Middle frontal gyrus (tissue), 1 donor: Measurements from ENCODE around the gene OR10H4.
"Not testable (repeated sequence)": the region's sequence is repeated elsewhere in the genome, so short reads cannot be mapped to it uniquely, and the experiment has no call there.

ENCODE experiments used
- DNase-seq: peaks from one replicate; pipeline ENCODE4 v3.0.0-alpha.2; 2015; ENCODE audit warnings: low spot score; ENCODE audit errors: extremely low spot score

Gene OR10H4, protein sequence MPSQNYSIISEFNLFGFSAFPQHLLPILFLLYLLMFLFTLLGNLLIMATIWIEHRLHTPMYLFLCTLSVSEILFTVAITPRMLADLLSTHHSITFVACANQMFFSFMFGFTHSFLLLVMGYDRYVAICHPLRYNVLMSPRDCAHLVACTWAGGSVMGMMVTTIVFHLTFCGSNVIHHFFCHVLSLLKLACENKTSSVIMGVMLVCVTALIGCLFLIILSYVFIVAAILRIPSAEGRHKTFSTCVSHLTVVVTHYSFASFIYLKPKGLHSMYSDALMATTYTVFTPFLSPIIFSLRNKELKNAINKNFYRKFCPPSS

GRCh38 chr19:15948223-15949058 is at the start of gene OR10H4:
Gene OR10H4 (plus strand): TSS chr19:15949008. CDS start chr19:15949008, 0 bp downstream.
- no peak for DNase-seq

DNA sequence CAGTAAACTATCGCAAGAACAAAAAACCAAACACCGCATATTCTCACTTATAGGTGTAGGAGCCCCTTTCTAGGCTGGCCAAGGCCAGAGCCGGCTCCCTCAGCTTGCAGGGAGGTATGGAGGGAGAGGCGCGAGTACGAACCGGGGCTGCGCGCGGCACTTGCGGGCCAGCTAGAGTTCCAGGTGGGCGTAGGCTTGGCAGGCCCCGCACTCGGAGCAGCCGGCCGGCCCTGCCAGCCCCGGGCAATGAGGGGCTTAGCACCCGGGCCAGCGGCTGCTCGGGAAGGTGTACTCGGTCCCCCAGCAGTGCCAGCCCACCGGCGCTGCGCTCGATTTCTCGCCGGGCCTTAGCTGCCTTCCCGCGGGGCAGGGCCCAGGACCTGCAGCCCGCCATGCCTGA is 49.2 kb upstream of the OR10H4 start:
- not testable (repeated sequence) for DNase-seq

DNA sequence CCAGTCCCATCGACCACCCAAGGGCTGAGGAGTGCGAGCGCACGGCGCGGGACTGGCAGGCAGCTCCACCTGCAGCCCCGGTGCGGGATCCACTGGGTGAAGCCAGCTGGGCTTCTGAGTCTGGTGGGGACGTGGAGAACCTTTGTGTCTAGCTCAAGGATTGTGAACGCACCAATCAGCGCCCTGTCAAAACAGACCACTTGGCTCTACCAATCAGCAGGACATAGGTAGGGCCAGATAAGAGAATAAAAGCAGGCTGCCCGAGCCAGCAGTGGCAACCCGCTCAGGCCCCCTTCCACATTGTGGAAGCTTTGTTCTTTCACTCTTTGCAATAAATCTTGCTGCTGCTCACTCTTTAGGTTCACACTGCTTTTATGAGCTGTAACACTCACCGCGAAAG is 48.8 kb upstream of the OR10H4 start:
- not testable (repeated sequence) for DNase-seq

GRCh38 chr19:15900504-15900903 is 48.3 kb upstream of the OR10H4 start:
- DNase-seq = no peak

GRCh38 chr19:15902254-15902653 is 46.6 kb upstream of the OR10H4 start:
- no peak for DNase-seq

- not testable (repeated sequence) for DNase-seq
These were observed 45.9 kb upstream of the OR10H4 start for GRCh38 chr19:15902898-15903297.

DNA sequence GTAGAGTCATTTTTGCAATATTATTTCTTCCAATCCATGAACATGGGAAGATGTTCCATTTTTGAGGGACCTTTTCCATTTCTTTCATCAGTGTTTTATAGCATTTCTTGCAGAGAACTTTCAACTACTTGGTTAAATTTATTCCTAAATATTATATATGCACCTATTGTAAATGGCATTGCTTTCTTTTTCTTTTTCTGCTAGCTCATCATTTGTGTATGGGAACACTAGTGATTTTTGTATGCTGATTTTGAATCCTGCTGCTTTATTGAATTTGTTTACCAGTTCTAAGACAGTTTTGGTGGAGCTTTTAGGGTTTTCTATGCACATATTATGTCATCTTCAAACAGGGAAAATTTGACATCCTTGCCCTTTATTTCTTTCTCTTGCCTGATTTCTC is 43.8 kb upstream of the OR10H4 start:
- DNase-seq = no peak

- no peak for DNase-seq
These were observed 37.1 kb upstream of the OR10H4 start for GRCh38 chr19:15911599-15912235.

DNA sequence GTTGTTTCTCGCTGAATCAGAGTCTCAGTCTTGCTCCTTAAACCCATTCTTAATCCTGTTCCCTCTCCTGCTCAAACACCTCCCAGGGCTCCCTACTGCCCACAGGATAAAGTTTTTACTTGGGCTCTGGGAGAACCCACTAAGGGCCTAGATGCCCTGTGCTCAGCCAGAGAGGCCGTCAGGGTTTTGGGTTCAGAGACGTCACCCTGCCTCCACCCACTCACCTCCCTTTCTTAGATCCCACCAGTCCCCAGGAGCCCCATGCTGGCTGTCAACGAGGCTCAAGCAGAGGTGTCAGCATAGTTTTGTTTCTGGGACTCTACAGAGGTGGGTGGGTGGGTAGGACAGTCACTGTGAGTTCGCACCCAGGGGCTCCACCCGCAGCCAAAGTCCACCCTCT is 35.4 kb upstream of the OR10H4 start:
- DNase-seq = no peak

GRCh38 chr19:15913830-15914229 is 35.0 kb upstream of the OR10H4 start:
- no peak for DNase-seq

- no peak for DNase-seq
These were observed 33.7 kb upstream of the OR10H4 start for GRCh38 chr19:15915109-15915508.

DNA sequence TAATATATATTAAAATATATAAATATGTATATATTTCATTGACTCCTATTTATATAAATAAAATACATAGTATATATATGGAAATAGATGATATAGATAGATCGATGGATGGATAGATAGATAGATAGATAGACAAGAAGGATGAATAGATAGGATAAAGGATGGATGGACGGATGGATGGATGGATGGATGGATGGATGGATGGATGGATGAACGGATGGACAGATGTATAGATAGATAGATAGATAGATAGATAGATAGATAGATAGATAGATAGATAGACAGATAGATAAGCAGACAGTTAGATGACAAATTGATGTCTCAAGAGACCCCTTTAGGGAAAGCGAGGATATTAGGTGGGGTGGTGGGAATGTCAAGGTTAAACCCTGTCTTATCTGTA is 29.6 kb upstream of the OR10H4 start:
- no peak for DNase-seq

- DNase-seq = no peak
These were observed 26.8 kb upstream of the OR10H4 start for GRCh38 chr19:15922021-15922420.

GRCh38 chr19:15923702-15924101 is 25.1 kb upstream of the OR10H4 start:
- no peak for DNase-seq

DNA sequence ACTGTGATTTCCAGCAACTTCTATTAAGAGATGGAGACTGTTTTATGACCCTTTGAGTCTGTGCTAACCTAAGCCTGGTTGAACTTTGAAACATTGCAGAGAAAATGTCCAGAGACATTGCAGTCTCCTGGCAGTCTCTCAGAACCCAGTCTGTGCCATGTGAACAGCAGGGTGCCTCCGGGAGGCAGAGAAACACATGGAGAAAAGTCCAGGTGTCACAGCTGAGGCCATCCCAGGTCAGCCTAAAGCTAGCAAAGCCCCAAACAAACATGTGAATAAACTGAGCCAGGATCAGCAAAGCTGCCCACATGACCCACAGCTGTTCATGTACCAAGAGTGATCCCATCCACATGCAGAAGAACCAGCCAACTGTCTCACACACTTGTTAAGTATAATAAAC is 22.3 kb upstream of the OR10H4 start:
- no peak for DNase-seq

- no peak for DNase-seq
These were observed 20.5 kb upstream of the OR10H4 start for GRCh38 chr19:15928321-15928720.

DNA sequence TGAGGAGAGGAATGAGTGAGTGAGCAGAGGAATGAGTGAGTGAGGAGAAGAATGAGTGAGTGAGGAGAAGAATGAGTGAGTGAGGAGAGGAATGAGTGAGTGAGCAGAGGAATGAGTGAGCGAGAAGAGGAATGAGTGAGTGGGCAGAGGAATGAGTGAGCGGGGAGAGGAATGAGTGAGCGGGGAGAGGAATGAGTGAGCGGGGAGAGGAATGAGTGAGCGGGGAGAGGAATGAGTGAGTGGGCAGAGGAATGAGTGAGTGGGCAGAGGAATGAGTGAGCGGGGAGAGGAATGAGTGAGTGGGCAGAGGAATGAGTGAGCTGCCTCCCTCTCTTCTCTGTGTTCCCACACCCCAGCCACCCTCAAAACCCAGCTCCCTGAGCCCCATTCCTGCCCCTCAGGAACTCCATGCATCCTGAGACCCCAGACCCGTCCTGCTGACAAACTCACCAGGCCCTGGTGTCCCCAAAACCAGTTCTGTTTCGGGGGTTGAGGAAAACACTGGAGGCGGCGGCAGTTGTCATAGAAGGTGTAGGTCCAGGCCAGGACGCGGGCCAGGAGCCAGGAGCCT is 15.0 kb upstream of the OR10H4 start:
- not testable (repeated sequence) for DNase-seq

- no peak for DNase-seq
These were observed 14.3 kb upstream of the OR10H4 start, which contains the start of gene CYP4F11 for GRCh38 chr19:15934332-15935078. Gene CYP4F11 (minus strand): TSS chr19:15934529. CDS start chr19:15934408, 121 bp downstream.

GRCh38 chr19:15935167-15935702 is 13.6 kb upstream of the OR10H4 start:
- no peak for DNase-seq

GRCh38 chr19:15936173-15936572 is 12.6 kb upstream of the OR10H4 start:
- DNase-seq = no peak

GRCh38 chr19:15936950-15937349 is 11.9 kb upstream of the OR10H4 start:
- no peak for DNase-seq
